Glutamatergic neuron (in vitro differentiated cells): ENCODE measurements around the gene MB. TPM values are rescaled to one million over a fixed set of nuclear protein-coding genes. Genes with fewer than 3 reads are reported as not detected.

Source experiments
- DNase-seq: peaks from one replicate; pipeline ENCODE4 v3.0.0; 2022
- H3K27ac Mint-ChIP-seq: one replicate; pipeline ENCODE4 v1.8.0; 2020; ENCODE audit warnings: mild to moderate bottlenecking, mixed read lengths, inconsistent platforms; ENCODE audit not compliant: unreplicated experiment
- H3K27me3 Mint-ChIP-seq: one replicate; pipeline ENCODE4 v1.8.0; 2020; ENCODE audit warnings: mild to moderate bottlenecking, moderate library complexity, mixed read lengths, inconsistent platforms; ENCODE audit not compliant: unreplicated experiment
- H3K36me3 Mint-ChIP-seq: one replicate; pipeline ENCODE4 v1.8.0; 2020; ENCODE audit warnings: mild to moderate bottlenecking, mixed read lengths, inconsistent platforms; ENCODE audit not compliant: unreplicated experiment
- H3K4me1 Mint-ChIP-seq: one replicate; pipeline ENCODE4 v1.8.0; 2020; ENCODE audit warnings: mild to moderate bottlenecking, low read depth, mixed read lengths, inconsistent platforms; ENCODE audit not compliant: unreplicated experiment
- H3K4me3 Mint-ChIP-seq: one replicate; pipeline ENCODE4 v1.8.0; 2020; ENCODE audit warnings: mild to moderate bottlenecking, mixed read lengths, inconsistent platforms; ENCODE audit not compliant: unreplicated experiment
- H3K9me3 Mint-ChIP-seq: one replicate; pipeline ENCODE4 v1.8.0; 2020; ENCODE audit warnings: mild to moderate bottlenecking, moderate library complexity, mixed read lengths, inconsistent platforms; ENCODE audit not compliant: unreplicated experiment
- total RNA-seq: library from RNA; stranded (reverse); fragmentation: NEBNext Ultra II Directional; extraction: Animal tissue kit (Norgen Biotek cat#: 25700); gene quantifications from one replicate; pipeline ENCODE4 v1.2.1, GENCODE V29; 2021; ENCODE audit not compliant: unreplicated experiment
- TF ChIP-seq, protein P1 (sequence below): fragments of 200-600 bp; sonication (generic); IDR thresholded peaks from one replicate; pipeline ENCODE4 v1.5.0; 2021; ENCODE audit not compliant: partially characterized antibody, unreplicated experiment

Gene MB
- total RNA-seq, 1 donor from 2014 or later, result not detected

GRCh38 chr22:35560824-35561223, 56.3 kb downstream of the MB start:
- TF ChIP-seq, protein P1, sequence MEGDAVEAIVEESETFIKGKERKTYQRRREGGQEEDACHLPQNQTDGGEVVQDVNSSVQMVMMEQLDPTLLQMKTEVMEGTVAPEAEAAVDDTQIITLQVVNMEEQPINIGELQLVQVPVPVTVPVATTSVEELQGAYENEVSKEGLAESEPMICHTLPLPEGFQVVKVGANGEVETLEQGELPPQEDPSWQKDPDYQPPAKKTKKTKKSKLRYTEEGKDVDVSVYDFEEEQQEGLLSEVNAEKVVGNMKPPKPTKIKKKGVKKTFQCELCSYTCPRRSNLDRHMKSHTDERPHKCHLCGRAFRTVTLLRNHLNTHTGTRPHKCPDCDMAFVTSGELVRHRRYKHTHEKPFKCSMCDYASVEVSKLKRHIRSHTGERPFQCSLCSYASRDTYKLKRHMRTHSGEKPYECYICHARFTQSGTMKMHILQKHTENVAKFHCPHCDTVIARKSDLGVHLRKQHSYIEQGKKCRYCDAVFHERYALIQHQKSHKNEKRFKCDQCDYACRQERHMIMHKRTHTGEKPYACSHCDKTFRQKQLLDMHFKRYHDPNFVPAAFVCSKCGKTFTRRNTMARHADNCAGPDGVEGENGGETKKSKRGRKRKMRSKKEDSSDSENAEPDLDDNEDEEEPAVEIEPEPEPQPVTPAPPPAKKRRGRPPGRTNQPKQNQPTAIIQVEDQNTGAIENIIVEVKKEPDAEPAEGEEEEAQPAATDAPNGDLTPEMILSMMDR, result no peak
- H3K27ac Mint-ChIP-seq, result no peak overlapping the region
- H3K4me1 Mint-ChIP-seq, result peaks cover 10% of the 10 kb centered on the region
- DNase-seq, result no peak
- H3K27me3 Mint-ChIP-seq, result peaks cover 14% of the 10 kb centered on the region
- H3K4me3 Mint-ChIP-seq, result no peak overlapping the region
- H3K9me3 Mint-ChIP-seq, result peaks cover 8% of the 10 kb centered on the region
- H3K36me3 Mint-ChIP-seq, result no peaks in the 10 kb centered on the region

- H3K4me1 Mint-ChIP-seq, result peaks cover 9% of the 10 kb centered on the region
- TF ChIP-seq, protein P1, result no peak
- peaks cover 14% of the 10 kb centered on the region for H3K27me3 Mint-ChIP-seq
- no peak overlapping the region for H3K4me3 Mint-ChIP-seq
- H3K9me3 Mint-ChIP-seq, result peaks cover 8% of the 10 kb centered on the region
- no peak for DNase-seq
- H3K36me3 Mint-ChIP-seq, result no peaks in the 10 kb centered on the region
- H3K27ac Mint-ChIP-seq, result no peak overlapping the region
Measured at GRCh38 chr22:35560366-35560765, 56.8 kb downstream of the MB start.

- H3K27ac Mint-ChIP-seq, result no peak overlapping the region
- no peak for DNase-seq
- H3K27me3 Mint-ChIP-seq, result peaks cover 12% of the 10 kb centered on the region
- peaks cover 8% of the 10 kb centered on the region for H3K9me3 Mint-ChIP-seq
- H3K36me3 Mint-ChIP-seq, result no peaks in the 10 kb centered on the region
- no peak overlapping the region for H3K4me3 Mint-ChIP-seq
- H3K4me1 Mint-ChIP-seq, result peaks cover 16% of the 10 kb centered on the region
- TF ChIP-seq, protein P1, result no peak
Measured at GRCh38 chr22:35559354-35560005, 57.6 kb downstream of the MB start.

GRCh38 chr22:35558719-35559118, 58.4 kb downstream of the MB start:
- DNase-seq, result no peak
- Mint-ChIP-seq H3K36me3 (no peaks in the 10 kb centered on the region), H3K27ac (no peak overlapping the region), H3K4me3 (no peak overlapping the region), H3K9me3 (peaks cover 11% of the 10 kb centered on the region), H3K27me3 (peaks cover 12% of the 10 kb centered on the region), H3K4me1 (peaks cover 15% of the 10 kb centered on the region)
- TF ChIP-seq, protein P1, result no peak

DNA sequence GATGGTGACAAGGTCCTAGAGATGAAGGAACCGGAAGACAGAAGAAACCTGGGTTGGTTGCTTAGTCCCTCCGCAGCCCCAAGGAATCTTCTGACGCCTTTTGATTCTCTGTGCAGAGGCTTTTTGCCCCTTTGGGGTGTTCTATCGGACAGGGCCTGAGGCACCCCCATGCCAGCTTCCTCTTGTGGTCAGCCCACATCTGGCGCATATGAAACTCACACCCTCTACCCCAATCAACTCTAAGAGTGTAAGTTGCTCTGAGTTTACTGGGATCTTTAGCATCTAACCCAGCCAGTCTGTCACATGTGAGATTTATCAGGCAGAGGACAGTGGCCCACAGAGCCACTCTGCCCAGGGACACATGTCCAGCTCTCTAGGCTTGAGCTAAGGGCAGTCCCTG, 59.1 kb downstream of the MB start:
- Mint-ChIP-seq H3K36me3 (no peaks in the 10 kb centered on the region), H3K9me3 (peaks cover 7% of the 10 kb centered on the region), H3K27ac (no peak overlapping the region), H3K27me3 (peaks cover 11% of the 10 kb centered on the region), H3K4me3 (no peak overlapping the region), H3K4me1 (peaks cover 10% of the 10 kb centered on the region)
- TF ChIP-seq, protein P1, result no peak
- no peak for DNase-seq
